ENCODE measurements around the gene BTAF1.

GRCh38 chr10:92011560-92012214 is 88.1 kb downstream of the BTAF1 start:
- TF ChIP-seq CTCF (IDR thresholded peaks at IDR 0.05) (no peak), POLR2A (IDR thresholded peaks at IDR 0.05) (no peak)
